GM23248 (cell line): ENCODE measurements around the gene LBX2. TPM values are rescaled to one million over a fixed set of nuclear protein-coding genes. Genes with fewer than 3 reads are reported as not detected.

Source experiments
- DNase-seq: peaks from one replicate; pipeline ENCODE4 v3.0.0-alpha.2; 2015
- H2AFZ ChIP-seq: fragments of 200-600 bp; sonication (generic); 2 replicates; pipeline ENCODE4 v1.6.1; 2016; ENCODE audit warnings: antibody characterized with exemption
- H3F3A ChIP-seq: fragments of 200-600 bp; sonication (generic); 2 replicates; pipeline ENCODE4 v1.6.1; 2016; ENCODE audit warnings: mild to moderate bottlenecking, antibody characterized with exemption, mixed run types; ENCODE audit not compliant: insufficient read depth
- H3K27ac ChIP-seq: fragments of 200-600 bp; sonication (generic); 2 replicates; pipeline ENCODE4 v1.5.1; 2016; ENCODE audit warnings: mild to moderate bottlenecking
- H3K27me3 ChIP-seq: fragments of 200-600 bp; sonication (generic); replicated peaks from 2 replicates; pipeline ENCODE4 v1.6.1; 2016; ENCODE audit warnings: mild to moderate bottlenecking; ENCODE audit not compliant: insufficient read depth
- H3K36me3 ChIP-seq: fragments of 200-600 bp; sonication (generic); 2 replicates; pipeline ENCODE4 v1.6.1; 2016; ENCODE audit warnings: low read depth, mild to moderate bottlenecking
- H3K4me1 ChIP-seq: fragments of 200-600 bp; sonication (generic); 2 replicates; pipeline ENCODE4 v1.6.1; 2016; ENCODE audit warnings: mild to moderate bottlenecking; ENCODE audit not compliant: insufficient read depth
- H3K4me2 ChIP-seq: fragments of 200-600 bp; sonication (generic); one replicate; pipeline ENCODE4 v1.6.1; 2016; ENCODE audit warnings: mild to moderate bottlenecking; ENCODE audit not compliant: unreplicated experiment
- H3K4me3 ChIP-seq: fragments of 200-600 bp; sonication (generic); 2 replicates; pipeline ENCODE4 v1.5.1; 2016; ENCODE audit warnings: mild to moderate bottlenecking
- H3K79me2 ChIP-seq: fragments of 200-600 bp; sonication (generic); 2 replicates; pipeline ENCODE4 v1.6.1; 2016; ENCODE audit warnings: mild to moderate bottlenecking; ENCODE audit not compliant: insufficient read depth
- H3K9ac ChIP-seq: fragments of 200-600 bp; sonication (generic); 2 replicates; pipeline ENCODE4 v1.6.1; 2016; ENCODE audit warnings: mild to moderate bottlenecking
- H3K9me2 ChIP-seq: fragments of 200-600 bp; sonication (generic); 2 replicates; pipeline ENCODE4 v1.6.1; 2016; ENCODE audit warnings: mixed run types, mild to moderate bottlenecking, moderate library complexity; ENCODE audit not compliant: insufficient read depth
- H3K9me3 ChIP-seq: fragments of 200-600 bp; sonication (generic); one replicate; pipeline ENCODE4 v1.6.1; 2017; ENCODE audit warnings: low read depth
- H4K20me1 ChIP-seq: fragments of 200-600 bp; sonication (generic); 2 replicates; pipeline ENCODE4 v1.6.0; 2016; ENCODE audit not compliant: insufficient read depth
- EZH2 ChIP-seq: fragments of 200-600 bp; sonication (generic); IDR thresholded peaks from 2 replicates; pipeline ENCODE4 v1.6.1; 2018; ENCODE audit warnings: antibody characterized with exemption, mild to moderate bottlenecking; ENCODE audit not compliant: insufficient read depth, poor library complexity, severe bottlenecking
- EZH2phosphoT487 ChIP-seq: fragments of 200-600 bp; sonication (generic); IDR thresholded peaks from 2 replicates; pipeline ENCODE4 v1.6.1; 2018; ENCODE audit warnings: antibody characterized with exemption, moderate library complexity, mild to moderate bottlenecking, low read depth; ENCODE audit not compliant: insufficient read depth
- WGBS, 2 experiments: methylation state at CpG; one replicate each; pipeline ENCODE4 v1.1.6; 2015 to 2017; ENCODE audit warnings: low lambda C conversion rate in 2 of 2, low coverage in 1 of 2; ENCODE audit errors: missing lambda C conversion rate in 2 of 2; 5-methylcytosine and 5-hydroxymethylcytosine counted together
- in situ Hi-C: fragments of 300-500 bp; cut with MboI; formaldehyde crosslinking; loops from 2 replicates; pipeline ENCODE4 v1.15.0; 2020
- polyA plus RNA-seq: library from polyadenylated mRNA; unstranded; fragments of >200 nt; fragmentation: Nextera tagmentation; extraction: Ambion mirVana; gene quantifications from 2 replicates; pipeline ENCODE4 v1.2.1, GENCODE V29; 2016
- total RNA-seq: library from RNA; depleted of rRNA; stranded (reverse); fragments of >200 nt; shearing (Covaris generic); gene quantifications from 2 replicates; pipeline ENCODE4 v1.2.3, GENCODE V29; 2014

LBX2 gene
- total and polyA plus RNA-seq, 2 experiments from 2014 or later = 1.1 to 4.6 TPM

- peaks cover 46% of the 10 kb centered on the region for H3K79me2 ChIP-seq
- H2AFZ ChIP-seq = no peak overlapping the region
- no peaks in the 10 kb centered on the region for H3K36me3 ChIP-seq
- H3K4me2 ChIP-seq = no peak overlapping the region
- no peak overlapping the region for H3K27ac ChIP-seq
- H3K27me3 ChIP-seq = no peaks in the 10 kb centered on the region
- TF ChIP-seq EZH2phosphoT487 (no peak), EZH2 (no peak)
- no peak overlapping the region for H3K9ac ChIP-seq
- H3K9me2 ChIP-seq = no peaks in the 10 kb centered on the region
- H3K4me1 ChIP-seq = peaks cover 22% of the 10 kb centered on the region
- no peaks in the 10 kb centered on the region for H3K9me3 ChIP-seq
- H3F3A ChIP-seq = peaks cover 20% of the 10 kb centered on the region; the same call in 1 of the 2 replicates
- H3K4me3 ChIP-seq = peak overlapping the region; percentile 80; the same call in 1 of the 2 replicates
- in situ Hi-C loops = no loop called here
- DNase-seq = peak; percentile 72
- no peaks in the 10 kb centered on the region for H4K20me1 ChIP-seq
These were observed 32.8 kb upstream of the LBX2 start for GRCh38 chr2:74532222-74532621.

- WGBS, 2 experiments = 82 to 86% methylated on average over 7 of the region's 7 CpGs
- Histone ChIP-seq H3K79me2 (peaks cover 51% of the 10 kb centered on the region), H3K36me3 (0 out of 2 replicates have a peak, but pooled peaks cover 4% of the 10 kb centered on the region), H3K9ac (peak overlapping the region; percentile 89), H3K27ac (no peak overlapping the region), H3F3A (peaks cover 20% of the 10 kb centered on the region; the same call in 1 of the 2 replicates), H3K9me2 (no peaks in the 10 kb centered on the region), H3K9me3 (no peaks in the 10 kb centered on the region), H2AFZ (no peak overlapping the region), H3K4me3 (peak overlapping the region; percentile 80; the same call in 1 of the 2 replicates), H4K20me1 (no peaks in the 10 kb centered on the region), H3K4me2 (peak overlapping the region; percentile 94), H3K4me1 (peaks cover 22% of the 10 kb centered on the region), H3K27me3 (no peaks in the 10 kb centered on the region)
- no peak for DNase-seq
- TF ChIP-seq EZH2 (no peak), EZH2phosphoT487 (no peak)
- in situ Hi-C loops = no loop called here
These were observed 32.3 kb upstream of the LBX2 start for GRCh38 chr2:74531666-74532065.

- peaks cover 51% of the 10 kb centered on the region for H3K79me2 ChIP-seq
- in situ Hi-C loops = no loop called here
These were observed 31.1 kb upstream of the LBX2 start for GRCh38 chr2:74530239-74531187.

GRCh38 chr2:74529357-74530238, 30.2 kb upstream of the LBX2 start, which contains the start of the genes AUP1 and HTRA2:
Gene AUP1, minus strand, starts transcription at chr2:74529706. Its CDS starts 77 bp downstream, at chr2:74529629.
Gene HTRA2, plus strand, starts transcription at chr2:74529933. Its CDS starts 74 bp downstream, at chr2:74530007.
- peak within 1 kb of the TSS; percentile 89 for H3K9ac ChIP-seq
- peak within 1 kb of the TSS; percentile 81 for H2AFZ ChIP-seq
- peak within 1 kb of the TSS; percentile 64 for H3K27ac ChIP-seq
- H3K4me2 ChIP-seq = peak within 1 kb of the TSS; percentile 94
- DNase-seq = peak; percentile 100
- peaks cover 51% of the 10 kb centered on the region for H3K79me2 ChIP-seq
- 0 out of 2 replicates have a peak, but pooled peaks cover 11% of the 10 kb centered on the region for H3K36me3 ChIP-seq
- peak within 1 kb of the TSS; percentile 80 for H3K4me3 ChIP-seq
- no peaks in the 10 kb centered on the region for H3K9me2 ChIP-seq
- H3K4me1 ChIP-seq = peaks cover 22% of the 10 kb centered on the region
- H3K9me3 ChIP-seq = no peaks in the 10 kb centered on the region
- no peaks in the 10 kb centered on the region for H4K20me1 ChIP-seq
- TF ChIP-seq EZH2phosphoT487 (no peak), EZH2 (no peak)
- WGBS, 2 experiments = 0 to 1% methylated on average over 76 to 81 of the region's 87 CpGs
- in situ Hi-C loops = no loop called here
- H3K27me3 ChIP-seq = no peaks in the 10 kb centered on the region
- H3F3A ChIP-seq = peaks cover 18% of the 10 kb centered on the region; the same call in 1 of the 2 replicates

More at GRCh38 chr2:74530239-74531187, 31.1 kb upstream of the LBX2 start:
- H3K36me3 ChIP-seq = 0 out of 2 replicates have a peak, but pooled peaks cover 11% of the 10 kb centered on the region
- H3K4me1 ChIP-seq = peaks cover 22% of the 10 kb centered on the region
- H3K9ac ChIP-seq = peak overlapping the region; percentile 89
- peak; percentile 60 for DNase-seq
- peak overlapping the region; percentile 54 for H3K27ac ChIP-seq
- H3K27me3 ChIP-seq = no peaks in the 10 kb centered on the region
- 0 to 3% methylated on average over 32 to 54 of the region's 54 CpGs for WGBS, 2 experiments
- peak overlapping the region; percentile 80 for H3K4me3 ChIP-seq
- peaks cover 20% of the 10 kb centered on the region; the same call in 1 of the 2 replicates for H3F3A ChIP-seq
- no peaks in the 10 kb centered on the region for H3K9me3 ChIP-seq
- peak overlapping the region; percentile 81 for H2AFZ ChIP-seq
- H3K4me2 ChIP-seq = peak overlapping the region; percentile 94
- no peaks in the 10 kb centered on the region for H4K20me1 ChIP-seq
- H3K9me2 ChIP-seq = no peaks in the 10 kb centered on the region
- no peak for TF ChIP-seq EZH2phosphoT487
- TF ChIP-seq EZH2 = no peak
